Activated CD4-positive, alpha-beta T cell treated with anti-CD3 and anti-CD28 coated beads, Interleukin-2, amount 10 ng/mL, durations not matched to agents 7 days and 5 days (primary cell): ENCODE results near the gene RSU1. TPM values are rescaled to one million over a fixed set of nuclear protein-coding genes. Genes with fewer than 3 reads are reported as not detected.
"Not testable (repeated sequence)": the region's sequence is repeated elsewhere in the genome, so short reads cannot be mapped to it uniquely, and the experiment has no call there.

Experiments used
- CTCF ChIA-PET: fragments of 350-600 bp; sonication (Branson Sonifier 250); formaldehyde crosslinking; loops from one replicate; lab custom pipeline; 2021; ENCODE audit warnings: antibody characterized with exemption; lab: Charles Lee
- POLR2A ChIA-PET: fragments of 350-600 bp; sonication (Branson Sonifier 250); formaldehyde crosslinking; loops from one replicate; lab custom pipeline; 2021; ENCODE audit warnings: antibody characterized with exemption; lab: Charles Lee
- DNase-seq: peaks from one replicate; pipeline ENCODE4 v3.0.0-alpha.2; 2020
- H3K27ac Mint-ChIP-seq: one replicate; pipeline ENCODE4 v1.8.0; 2021; ENCODE audit warnings: mild to moderate bottlenecking, moderate library complexity, mixed read lengths
- H3K27me3 Mint-ChIP-seq: one replicate; pipeline ENCODE4 v1.8.0; 2021; ENCODE audit warnings: mixed read lengths
- H3K36me3 Mint-ChIP-seq: one replicate; pipeline ENCODE4 v1.8.0; 2021; ENCODE audit warnings: low read depth, mixed read lengths
- H3K4me1 Mint-ChIP-seq: one replicate; pipeline ENCODE4 v1.8.0; 2021; ENCODE audit warnings: mixed read lengths
- H3K4me3 Mint-ChIP-seq: one replicate; pipeline ENCODE4 v1.8.0; 2021; ENCODE audit warnings: mild to moderate bottlenecking, moderate library complexity, mixed read lengths
- H3K9me3 Mint-ChIP-seq: one replicate; pipeline ENCODE4 v1.8.0; 2021; ENCODE audit warnings: mixed read lengths
- total RNA-seq, 2 experiments: library from RNA; stranded (reverse); gene quantifications; one replicate each; pipeline ENCODE4 v1.2.3, GENCODE V29; 2021

RSU1 gene
- total RNA-seq, 2 experiments from 2014 or later, result 79.5 to 106 TPM

GRCh38 chr10:16773334-16773733 is 43.9 kb downstream of the RSU1 start:
- ChIA-PET POLR2A (no interaction called here), CTCF (interaction anchor here (0.9 kb wide), 1 partner anchor 871 kb away, joined by 3 read pairs; no protein-coding TSS in a partner anchor)
- Mint-ChIP-seq H3K9me3 (no peaks in the 10 kb centered on the region), H3K27me3 (no peaks in the 10 kb centered on the region), H3K4me1 (peaks cover 21% of the 10 kb centered on the region), H3K4me3 (no peak overlapping the region), H3K36me3 (peaks cover 3% of the 10 kb centered on the region), H3K27ac (no peak overlapping the region)
- no peak for DNase-seq

- peaks cover 13% of the 10 kb centered on the region for H3K4me1 Mint-ChIP-seq
- H3K4me3 Mint-ChIP-seq, result no peak overlapping the region
- CTCF ChIA-PET, result interaction anchor here (1.1 kb wide), 1 partner anchor 10 kb away, joined by 3 read pairs; no protein-coding TSS in a partner anchor
- no peaks in the 10 kb centered on the region for H3K36me3 Mint-ChIP-seq
- POLR2A ChIA-PET, result no interaction called here
- no peaks in the 10 kb centered on the region for H3K9me3 Mint-ChIP-seq
- H3K27ac Mint-ChIP-seq, result no peak overlapping the region
- DNase-seq, result no peak
- H3K27me3 Mint-ChIP-seq, result no peaks in the 10 kb centered on the region
Observed at GRCh38 chr10:16770670-16771069, 46.6 kb downstream of the RSU1 start.

GRCh38 chr10:16770141-16770540 is 47.1 kb downstream of the RSU1 start:
- ChIA-PET CTCF (interaction anchor here (1.1 kb wide), 1 partner anchor 11 kb away, joined by 3 read pairs; no protein-coding TSS in a partner anchor), POLR2A (no interaction called here)
- H3K9me3 Mint-ChIP-seq, result no peaks in the 10 kb centered on the region
- peaks cover 16% of the 10 kb centered on the region for H3K4me1 Mint-ChIP-seq
- no peak overlapping the region for H3K4me3 Mint-ChIP-seq
- H3K27me3 Mint-ChIP-seq, result no peaks in the 10 kb centered on the region
- H3K36me3 Mint-ChIP-seq, result no peaks in the 10 kb centered on the region
- no peak overlapping the region for H3K27ac Mint-ChIP-seq
- no peak for DNase-seq

GRCh38 chr10:16769331-16769730 is 47.9 kb downstream of the RSU1 start:
- no peaks in the 10 kb centered on the region for H3K27me3 Mint-ChIP-seq
- ChIA-PET CTCF (no interaction called here), POLR2A (no interaction called here)

GRCh38 chr10:16768702-16769101 is 48.5 kb downstream of the RSU1 start:
- Mint-ChIP-seq H3K27ac (no peak overlapping the region), H3K36me3 (peaks cover 2% of the 10 kb centered on the region), H3K27me3 (no peaks in the 10 kb centered on the region), H3K4me1 (peaks cover 16% of the 10 kb centered on the region), H3K4me3 (no peak overlapping the region), H3K9me3 (no peaks in the 10 kb centered on the region)
- CTCF ChIA-PET, result no interaction called here
- POLR2A ChIA-PET, result no interaction called here
- DNase-seq, result no peak

More at GRCh38 chr10:16769331-16769730, 47.9 kb downstream of the RSU1 start:
- Mint-ChIP-seq H3K9me3 (no peaks in the 10 kb centered on the region), H3K4me1 (peaks cover 16% of the 10 kb centered on the region), H3K36me3 (peaks cover under 1% of the 10 kb centered on the region), H3K4me3 (no peak overlapping the region), H3K27ac (no peak overlapping the region)
- DNase-seq, result no peak

- no peak overlapping the region for H3K27ac Mint-ChIP-seq
- POLR2A ChIA-PET, result no interaction called here
- DNase-seq, result no peak
- H3K27me3 Mint-ChIP-seq, result no peaks in the 10 kb centered on the region
- H3K4me3 Mint-ChIP-seq, result no peak overlapping the region
- H3K4me1 Mint-ChIP-seq, result peaks cover 8% of the 10 kb centered on the region
- H3K9me3 Mint-ChIP-seq, result no peaks in the 10 kb centered on the region
- CTCF ChIA-PET, result no interaction called here
- peaks cover 5% of the 10 kb centered on the region for H3K36me3 Mint-ChIP-seq
Observed at GRCh38 chr10:16765509-16766375, 51.5 kb downstream of the RSU1 start.

- H3K36me3 Mint-ChIP-seq, result peaks cover 6% of the 10 kb centered on the region
- no peak overlapping the region for H3K27ac Mint-ChIP-seq
- CTCF ChIA-PET, result no interaction called here
- no peaks in the 10 kb centered on the region for H3K9me3 Mint-ChIP-seq
- POLR2A ChIA-PET, result no interaction called here
- no peaks in the 10 kb centered on the region for H3K27me3 Mint-ChIP-seq
- H3K4me3 Mint-ChIP-seq, result no peak overlapping the region
- peaks cover 6% of the 10 kb centered on the region for H3K4me1 Mint-ChIP-seq
- DNase-seq, result no peak
Observed at GRCh38 chr10:16761300-16761699, 55.9 kb downstream of the RSU1 start.

GRCh38 chr10:16756561-16757221 is 60.5 kb downstream of the RSU1 start:
- H3K36me3 Mint-ChIP-seq, result peaks cover 11% of the 10 kb centered on the region
- POLR2A ChIA-PET, result no interaction called here

GRCh38 chr10:16754765-16755164 is 62.5 kb downstream of the RSU1 start:
- Mint-ChIP-seq H3K9me3 (no peaks in the 10 kb centered on the region), H3K27me3 (no peaks in the 10 kb centered on the region), H3K36me3 (peaks cover 25% of the 10 kb centered on the region), H3K27ac (no peak overlapping the region), H3K4me1 (no peaks in the 10 kb centered on the region), H3K4me3 (no peak overlapping the region)
- DNase-seq, result no peak
- POLR2A ChIA-PET, result no interaction called here
- CTCF ChIA-PET, result no interaction called here

More at GRCh38 chr10:16756561-16757221, 60.5 kb downstream of the RSU1 start:
- no peak overlapping the region for H3K4me3 Mint-ChIP-seq
- H3K27ac Mint-ChIP-seq, result no peak overlapping the region
- no peak for DNase-seq
- no peaks in the 10 kb centered on the region for H3K27me3 Mint-ChIP-seq
- H3K9me3 Mint-ChIP-seq, result no peaks in the 10 kb centered on the region
- no peaks in the 10 kb centered on the region for H3K4me1 Mint-ChIP-seq
- CTCF ChIA-PET, result no interaction called here

GRCh38 chr10:16752849-16753248 is 64.4 kb downstream of the RSU1 start:
- H3K9me3 Mint-ChIP-seq, CTCF ChIA-PET: not testable (repeated sequence)

GRCh38 chr10:16752099-16752498 is 65.1 kb downstream of the RSU1 start:
- Mint-ChIP-seq H3K4me1 (no peaks in the 10 kb centered on the region), H3K4me3 (no peak overlapping the region), H3K9me3 (no peaks in the 10 kb centered on the region), H3K36me3 (peaks cover 30% of the 10 kb centered on the region), H3K27ac (no peak overlapping the region), H3K27me3 (no peaks in the 10 kb centered on the region)
- no peak for DNase-seq
- ChIA-PET POLR2A (no interaction called here), CTCF (no interaction called here)

More at GRCh38 chr10:16752849-16753248, 64.4 kb downstream of the RSU1 start:
- H3K27me3 Mint-ChIP-seq, H3K27ac Mint-ChIP-seq, POLR2A ChIA-PET, H3K4me1 Mint-ChIP-seq, H3K4me3 Mint-ChIP-seq, DNase-seq: not testable (repeated sequence)
- H3K36me3 Mint-ChIP-seq, result peaks cover 30% of the 10 kb centered on the region

GRCh38 chr10:16751244-16751643 is 66.0 kb downstream of the RSU1 start:
- DNase-seq, result no peak
- Mint-ChIP-seq H3K27me3 (no peaks in the 10 kb centered on the region), H3K4me1 (no peaks in the 10 kb centered on the region)

GRCh38 chr10:16750461-16750860 is 66.8 kb downstream of the RSU1 start:
- no peaks in the 10 kb centered on the region for H3K27me3 Mint-ChIP-seq
- no peak overlapping the region for H3K27ac Mint-ChIP-seq
- H3K36me3 Mint-ChIP-seq, result peaks cover 35% of the 10 kb centered on the region
- no peaks in the 10 kb centered on the region for H3K4me1 Mint-ChIP-seq
- CTCF ChIA-PET, result no interaction called here
- H3K4me3 Mint-ChIP-seq, result no peak overlapping the region
- POLR2A ChIA-PET, result no interaction called here
- no peak for DNase-seq
- H3K9me3 Mint-ChIP-seq, result no peaks in the 10 kb centered on the region

More at GRCh38 chr10:16751244-16751643, 66.0 kb downstream of the RSU1 start:
- ChIA-PET CTCF (interaction anchor here (0.6 kb wide), 1 partner anchor 314 kb away, joined by 3 read pairs; the partner anchor contains the start of gene PTER), POLR2A (no interaction called here)
- no peak overlapping the region for H3K4me3 Mint-ChIP-seq
- no peaks in the 10 kb centered on the region for H3K9me3 Mint-ChIP-seq
- H3K27ac Mint-ChIP-seq, result no peak overlapping the region
- H3K36me3 Mint-ChIP-seq, result peaks cover 31% of the 10 kb centered on the region
